AG04450 (cell line): Measurements from ENCODE around the gene SPECC1L. TPM values are rescaled to one million over a fixed set of nuclear protein-coding genes. Genes with fewer than 3 reads are reported as not detected.

Source experiments
- CTCF ChIA-PET: fragments of 300-600, 350-600 bp; formaldehyde crosslinking; extraction: SDS; loops from one replicate; lab custom pipeline; 2022; ENCODE audit warnings: antibody characterized with exemption, inconsistent platforms; lab: Charles Lee
- POLR2A ChIA-PET: fragments of 350-600 bp; formaldehyde crosslinking; extraction: SDS; loops from one replicate; lab custom pipeline; 2021; ENCODE audit warnings: antibody characterized with exemption, inconsistent platforms; lab: Yijun Ruan, JAX
- DNase-seq: peaks from one replicate; pipeline ENCODE4 v3.0.0-alpha.2; 2011; ENCODE audit warnings: low read depth, low spot score
- H3K27ac ChIP-seq: one replicate; pipeline ENCODE4 v1.5.1; 2012; ENCODE audit warnings: low read depth, low read length, control low read depth
- H3K27me3 ChIP-seq: one replicate; pipeline ENCODE4 v1.6.0; 2012; ENCODE audit warnings: low read length; ENCODE audit not compliant: control insufficient read depth, insufficient read depth
- H3K4me3 ChIP-seq: 2 replicates; pipeline ENCODE4 v1.5.1; 2011; ENCODE audit warnings: mild to moderate bottlenecking, low read depth, low read length, control low read depth
- H3K9me3 ChIP-seq: 2 replicates; pipeline ENCODE4 v1.5.1; 2012; ENCODE audit warnings: low read length; ENCODE audit not compliant: control insufficient read depth, insufficient read depth
- polyA plus RNA-seq: library from polyadenylated mRNA; depleted of rRNA; stranded (reverse); fragments of >200 nt; gene quantifications from 2 replicates; pipeline ENCODE4 v1.2.3, GENCODE V29; 2011
- TF ChIP-seq, protein P1 (sequence below): IDR thresholded peaks from 2 replicates; pipeline ENCODE4 v1.5.1; 2011; ENCODE audit warnings: low read depth, low read length, control low read depth, inconsistent platforms

The SPECC1L gene
- polyA plus RNA-seq, 1 experiment: 36.4 TPM

GRCh38 chr22:24434471-24435322, 164.1 kb downstream of the SPECC1L start:
- Histone ChIP-seq H3K4me3 (no peak overlapping the region), H3K27ac (no peak overlapping the region), H3K9me3 (peaks cover 3% of the 10 kb centered on the region; the same call in 1 of the 2 replicates), H3K27me3 (no peaks in the 10 kb centered on the region)
- CTCF ChIA-PET: interaction anchor here (0.8 to 1.0 kb wide), 2 partner anchors 12 to 68 kb away, joined by 3 to 5 read pairs; no protein-coding TSS in a partner anchor
- POLR2A ChIA-PET: no interaction called here
- no peak for DNase-seq
- TF ChIP-seq, protein P1, sequence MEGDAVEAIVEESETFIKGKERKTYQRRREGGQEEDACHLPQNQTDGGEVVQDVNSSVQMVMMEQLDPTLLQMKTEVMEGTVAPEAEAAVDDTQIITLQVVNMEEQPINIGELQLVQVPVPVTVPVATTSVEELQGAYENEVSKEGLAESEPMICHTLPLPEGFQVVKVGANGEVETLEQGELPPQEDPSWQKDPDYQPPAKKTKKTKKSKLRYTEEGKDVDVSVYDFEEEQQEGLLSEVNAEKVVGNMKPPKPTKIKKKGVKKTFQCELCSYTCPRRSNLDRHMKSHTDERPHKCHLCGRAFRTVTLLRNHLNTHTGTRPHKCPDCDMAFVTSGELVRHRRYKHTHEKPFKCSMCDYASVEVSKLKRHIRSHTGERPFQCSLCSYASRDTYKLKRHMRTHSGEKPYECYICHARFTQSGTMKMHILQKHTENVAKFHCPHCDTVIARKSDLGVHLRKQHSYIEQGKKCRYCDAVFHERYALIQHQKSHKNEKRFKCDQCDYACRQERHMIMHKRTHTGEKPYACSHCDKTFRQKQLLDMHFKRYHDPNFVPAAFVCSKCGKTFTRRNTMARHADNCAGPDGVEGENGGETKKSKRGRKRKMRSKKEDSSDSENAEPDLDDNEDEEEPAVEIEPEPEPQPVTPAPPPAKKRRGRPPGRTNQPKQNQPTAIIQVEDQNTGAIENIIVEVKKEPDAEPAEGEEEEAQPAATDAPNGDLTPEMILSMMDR: no peak

- no peak for DNase-seq
- TF ChIP-seq, protein P1: no peak
- H3K27me3 ChIP-seq: no peaks in the 10 kb centered on the region
- no peak overlapping the region for H3K4me3 ChIP-seq
- H3K9me3 ChIP-seq: peaks cover 3% of the 10 kb centered on the region; the same call in 1 of the 2 replicates
- no peak overlapping the region for H3K27ac ChIP-seq
- POLR2A ChIA-PET: no interaction called here
- CTCF ChIA-PET: interaction anchor here (0.8 to 1.0 kb wide), 2 partner anchors 13 to 67 kb away, joined by 3 to 5 read pairs; no protein-coding TSS in a partner anchor
These were observed 164.7 kb downstream of the SPECC1L start for GRCh38 chr22:24435323-24435645.

- TF ChIP-seq, protein P1: no peak
- no peak overlapping the region for H3K27ac ChIP-seq
- H3K4me3 ChIP-seq: no peak overlapping the region
- POLR2A ChIA-PET: interaction anchor here (0.6 kb wide), 1 partner anchor 200 kb away, joined by 4 read pairs; no protein-coding TSS in a partner anchor
- CTCF ChIA-PET: interaction anchor here (1.0 kb wide), 1 partner anchor 66 kb away, joined by 5 read pairs; no protein-coding TSS in a partner anchor
- peaks cover 3% of the 10 kb centered on the region; the same call in 1 of the 2 replicates for H3K9me3 ChIP-seq
- no peaks in the 10 kb centered on the region for H3K27me3 ChIP-seq
- DNase-seq: no peak
These were observed 165.3 kb downstream of the SPECC1L start for GRCh38 chr22:24435861-24436371.

DNA sequence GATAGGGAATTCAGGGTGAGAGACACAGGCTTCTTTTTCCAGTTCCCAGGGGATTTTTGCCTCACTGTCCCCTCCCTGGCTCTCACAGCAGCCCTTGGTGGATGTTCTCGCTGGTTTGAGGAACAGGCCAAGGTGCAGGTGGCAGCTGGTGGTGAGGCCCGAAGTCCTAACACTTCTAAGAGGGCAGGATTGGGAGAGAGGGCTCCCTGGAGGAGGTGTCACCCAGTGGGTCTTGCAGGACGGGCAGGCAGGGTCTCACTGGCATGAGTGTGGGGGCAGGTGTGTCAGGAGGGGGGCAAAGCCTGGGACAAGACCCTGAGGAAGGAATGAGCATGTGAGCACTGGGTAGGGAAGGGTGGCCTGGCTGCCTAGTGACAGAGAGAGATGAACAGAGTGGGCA, 165.9 kb downstream of the SPECC1L start:
- ChIA-PET CTCF (no interaction called here), POLR2A (interaction anchor here (0.6 kb wide), 1 partner anchor 199 kb away, joined by 4 read pairs; no protein-coding TSS in a partner anchor)
- Histone ChIP-seq H3K27me3 (no peaks in the 10 kb centered on the region), H3K4me3 (no peak overlapping the region), H3K27ac (no peak overlapping the region), H3K9me3 (peaks cover 3% of the 10 kb centered on the region; the same call in 1 of the 2 replicates)
- TF ChIP-seq, protein P1: no peak
- no peak for DNase-seq

DNA sequence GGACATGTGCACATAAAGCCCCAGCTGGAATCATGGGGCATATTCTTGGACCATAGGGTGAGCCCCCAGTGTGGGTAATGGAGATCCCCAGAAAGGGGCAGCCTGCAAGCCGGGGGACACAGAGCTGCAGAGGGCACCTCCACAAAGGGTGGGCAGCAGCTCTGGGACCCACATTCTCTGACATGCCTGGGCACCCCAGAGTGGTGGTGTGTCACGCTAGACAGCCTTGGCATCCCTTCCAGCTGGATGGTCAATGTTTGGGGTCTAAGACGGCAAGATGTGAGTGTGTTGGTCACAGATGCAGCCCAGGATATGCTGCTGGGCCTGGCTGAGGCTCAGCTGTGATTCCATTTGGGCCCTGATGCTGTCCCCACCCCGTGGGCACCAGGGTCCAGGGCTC, 166.5 kb downstream of the SPECC1L start:
- TF ChIP-seq, protein P1: no peak
- no peak for DNase-seq
- peaks cover 3% of the 10 kb centered on the region; the same call in 1 of the 2 replicates for H3K9me3 ChIP-seq
- no peak overlapping the region for H3K27ac ChIP-seq
- POLR2A ChIA-PET: no interaction called here
- CTCF ChIA-PET: no interaction called here
- no peaks in the 10 kb centered on the region for H3K27me3 ChIP-seq
- H3K4me3 ChIP-seq: no peak overlapping the region
